Neuronal stem cell (in vitro differentiated cells): ENCODE results near the gene TLL1. TPM values are rescaled to one million over a fixed set of nuclear protein-coding genes. Genes with fewer than 3 reads are reported as not detected.
A peak's percentile ranks its signal among the peaks of the same experiment; 100 is the strongest.

Source experiments
- DNase-seq: peaks from one replicate; pipeline ENCODE4 v3.0.0-alpha.2; 2013; ENCODE audit warnings: low spot score
- H2AFZ ChIP-seq: one replicate; pipeline ENCODE4 v1.6.1; 2013; ENCODE audit warnings: mild to moderate bottlenecking, low read length, inconsistent platforms
- H2AK5ac ChIP-seq: 2 replicates; pipeline ENCODE4 v1.6.1; 2013; ENCODE audit warnings: low read depth, mild to moderate bottlenecking, inconsistent platforms, low read length, moderate library complexity, mixed read lengths
- H2BK120ac ChIP-seq: 2 replicates; pipeline ENCODE4 v1.6.1; 2013; ENCODE audit warnings: low read depth, mild to moderate bottlenecking, inconsistent platforms, low read length, moderate library complexity, mixed read lengths
- H2BK12ac ChIP-seq: one replicate; pipeline ENCODE4 v1.6.1; 2013; ENCODE audit warnings: low read length, inconsistent platforms
- H2BK15ac ChIP-seq: 2 replicates; pipeline ENCODE4 v1.6.1; 2013; ENCODE audit warnings: mild to moderate bottlenecking, low read length, inconsistent platforms, mixed read lengths
- H2BK5ac ChIP-seq: one replicate; pipeline ENCODE4 v1.6.1; 2013; ENCODE audit warnings: inconsistent platforms, mild to moderate bottlenecking, low read length, moderate library complexity
- H3K14ac ChIP-seq: one replicate; pipeline ENCODE4 v1.6.1; 2013; ENCODE audit warnings: low read length, inconsistent platforms
- H3K18ac ChIP-seq: 2 replicates; pipeline ENCODE4 v1.6.1; 2013; ENCODE audit warnings: low read length, inconsistent platforms
- H3K23ac ChIP-seq: 2 replicates; pipeline ENCODE4 v1.6.1; 2013; ENCODE audit warnings: low read depth, mild to moderate bottlenecking, mixed read lengths, low read length, inconsistent platforms; ENCODE audit not compliant: poor library complexity
- H3K27ac ChIP-seq: replicated peaks from 3 replicates; pipeline ENCODE4 v1.5.1; 2013; ENCODE audit warnings: low read length, inconsistent platforms
- H3K27me3 ChIP-seq, 3 experiments: 2 replicates each; pipeline ENCODE4 v1.6.1; 2013; ENCODE audit warnings: low read length in 3 of 3, mild to moderate bottlenecking in 2 of 3, inconsistent platforms in 1 of 3, low read depth in 1 of 3, mixed read lengths in 1 of 3, moderate library complexity in 1 of 3; ENCODE audit not compliant: control insufficient read depth in 3 of 3, insufficient read depth in 3 of 3
- H3K36me3 ChIP-seq, 2 donors: replicated peaks in 1 of 2; 2 replicates each; pipeline ENCODE4 v1.6.1; 2013; ENCODE audit warnings: low read length in 2 of 2; ENCODE audit not compliant: control insufficient read depth in 2 of 2, insufficient read depth in 2 of 2
- H3K4ac ChIP-seq: 2 replicates; pipeline ENCODE4 v1.6.1; 2013; ENCODE audit warnings: inconsistent platforms, mild to moderate bottlenecking, low read length, moderate library complexity
- H3K4me1 ChIP-seq, 2 donors: 1 replicate in 1 of 2; 2 replicates in 1 of 2; pipeline ENCODE4 v1.6.1; 2013; ENCODE audit warnings: low read length in 2 of 2, low read depth in 1 of 2; ENCODE audit not compliant: control insufficient read depth in 2 of 2, insufficient read depth in 1 of 2
- H3K4me2 ChIP-seq: one replicate; pipeline ENCODE4 v1.6.1; 2013; ENCODE audit warnings: mild to moderate bottlenecking, low read length, inconsistent platforms; ENCODE audit not compliant: insufficient read depth, poor library complexity, severe bottlenecking
- H3K4me3 ChIP-seq, 2 donors: 2 replicates each; pipeline ENCODE4 v1.5.1; 2013; ENCODE audit warnings: low read length in 2 of 2, mild to moderate bottlenecking in 2 of 2, inconsistent platforms in 1 of 2, moderate library complexity in 1 of 2
- H3K79me1 ChIP-seq: one replicate; pipeline ENCODE4 v1.6.1; 2013; ENCODE audit warnings: low read depth, mild to moderate bottlenecking, inconsistent platforms, low read length, moderate library complexity
- H3K9ac ChIP-seq: one replicate; pipeline ENCODE4 v1.6.1; 2013; ENCODE audit warnings: mild to moderate bottlenecking, low read depth, low read length, inconsistent platforms; ENCODE audit not compliant: poor library complexity
- H3K9me3 ChIP-seq, 2 donors: replicated peaks in 1 of 2; 2 replicates each; pipeline versions ENCODE3 to v1.6.1; 2013; ENCODE audit warnings: low read length in 2 of 2, mild to moderate bottlenecking in 2 of 2, inconsistent platforms in 1 of 2, low read depth in 1 of 2, mixed read lengths in 1 of 2, moderate library complexity in 1 of 2; ENCODE audit not compliant: control insufficient read depth in 2 of 2, insufficient read depth in 1 of 2
- H4K8ac ChIP-seq: one replicate; pipeline ENCODE4 v1.6.1; 2013; ENCODE audit warnings: low read depth, mild to moderate bottlenecking, inconsistent platforms, low read length, moderate library complexity
- H4K91ac ChIP-seq: one replicate; pipeline ENCODE4 v1.6.1; 2013; ENCODE audit warnings: low read length, low read depth, mild to moderate bottlenecking, inconsistent platforms; ENCODE audit not compliant: poor library complexity
- WGBS, 2 donors: extraction: QIAGEN DNeasy Blood & Tissue Kit; methylation state at CpG; one replicate each; pipeline ENCODE4 v1.1.7; 2013; ENCODE audit warnings: missing lambda C conversion rate in 2 of 2, mixed read lengths in 1 of 2; ENCODE audit not compliant: insufficient read length in 2 of 2, insufficient replicate concordance in 1 of 2; ENCODE audit errors: extremely low coverage in 2 of 2; 5-methylcytosine and 5-hydroxymethylcytosine counted together
- small RNA-seq: library from polyadenylated mRNA; stranded (forward); fragments of <200 nt; extraction: miRNeasy Mini kit (QIAGEN cat#:217004); gene quantifications from one replicate; pipeline ENCODE3, GENCODE V24; 2013; ENCODE audit not compliant: insufficient read depth

TLL1 gene

DNA sequence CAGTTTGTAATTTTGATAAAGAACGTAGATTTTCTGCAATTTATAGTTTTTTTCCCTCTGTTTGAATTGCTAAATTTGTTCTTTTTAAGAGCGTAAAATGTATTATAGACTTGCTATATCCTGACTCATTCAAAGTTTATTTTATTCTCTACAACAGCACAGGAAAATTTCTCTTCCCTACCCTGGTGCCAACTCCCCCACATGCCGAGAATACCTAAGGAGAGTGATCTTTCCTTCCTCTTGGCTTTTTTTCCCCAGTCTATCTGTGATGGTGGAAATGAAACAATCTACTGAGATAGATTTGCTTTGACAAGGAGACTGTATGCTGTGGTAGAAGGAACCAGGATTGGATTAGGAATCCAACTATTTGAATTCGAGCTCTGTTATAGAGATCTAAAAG is 271.6 kb downstream of the TLL1 start:
- no peak for DNase-seq
- H3K14ac ChIP-seq, result no peak overlapping the region
- H3K18ac ChIP-seq, result no peak overlapping the region
- H2BK15ac ChIP-seq, result no peak overlapping the region
- no peak overlapping the region for H3K23ac ChIP-seq
- no peak overlapping the region for H3K27ac ChIP-seq
- no CpG with 5 or more reads among the region's 4 CpGs for WGBS, 2 donors
- H4K91ac ChIP-seq, result no peak overlapping the region
- no peak overlapping the region for H2BK12ac ChIP-seq
- H4K8ac ChIP-seq, result no peak overlapping the region
- H3K4me1 ChIP-seq, result no peaks in the 10 kb centered on the region
- H2BK120ac ChIP-seq, result no peak overlapping the region
- no peak overlapping the region for H3K9ac ChIP-seq
- no peak overlapping the region for H3K4ac ChIP-seq
- no peaks in the 10 kb centered on the region for H3K27me3 ChIP-seq
- no peak overlapping the region for H2AK5ac ChIP-seq
- no peak overlapping the region for H2BK5ac ChIP-seq
- no peaks in the 10 kb centered on the region for H3K79me1 ChIP-seq
- H3K36me3 ChIP-seq, result no peaks in the 10 kb centered on the region
- no peaks in the 10 kb centered on the region for H3K9me3 ChIP-seq
- H3K4me2 ChIP-seq, result no peak overlapping the region
- H3K4me3 ChIP-seq, result no peak overlapping the region
- H2AFZ ChIP-seq, result no peak overlapping the region

DNA sequence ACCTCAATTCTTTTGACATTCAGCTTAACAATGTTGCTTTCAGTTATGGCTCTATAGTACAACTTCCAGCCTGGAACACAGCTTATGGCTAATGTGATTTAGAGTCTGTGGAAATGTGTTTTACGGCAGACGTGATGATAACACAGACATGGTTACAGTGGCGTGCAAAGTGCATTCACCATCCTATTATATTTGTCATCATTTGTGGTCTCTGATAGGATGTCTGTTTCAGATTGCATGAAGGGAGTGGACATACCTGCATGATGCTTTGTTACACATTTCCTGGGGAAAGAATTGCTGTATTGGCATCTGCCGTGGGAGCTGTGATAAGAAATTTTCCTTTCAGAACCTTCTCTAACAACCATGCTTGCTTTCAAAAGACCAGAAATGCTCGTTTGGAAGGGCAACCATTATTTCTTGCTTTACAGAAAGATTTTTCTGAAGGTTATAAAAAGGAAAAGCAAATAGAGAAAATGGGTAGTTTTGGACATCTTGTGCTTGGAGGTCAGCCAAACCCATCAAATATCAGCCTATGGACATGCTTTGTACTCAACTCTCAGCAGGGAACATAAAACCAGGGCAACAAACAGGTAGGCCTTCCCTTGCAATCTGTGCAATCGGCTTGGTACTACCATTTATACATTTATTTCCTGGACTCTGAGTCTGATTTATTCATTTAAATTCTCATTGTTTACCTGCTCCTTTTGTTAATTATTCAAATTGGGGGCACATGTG is 273.9 kb downstream of the TLL1 start:
- H3K9ac ChIP-seq, result peak overlapping the region; percentile 50
- no peak overlapping the region for H3K14ac ChIP-seq
- no peaks in the 10 kb centered on the region for H3K27me3 ChIP-seq
- H3K27ac ChIP-seq, result no peak overlapping the region
- no peak overlapping the region for H3K18ac ChIP-seq
- no peaks in the 10 kb centered on the region for H3K4me1 ChIP-seq
- no peak overlapping the region for H2BK5ac ChIP-seq
- no CpG with 5 or more reads among the region's 6 CpGs for WGBS, 2 donors
- no peaks in the 10 kb centered on the region for H3K79me1 ChIP-seq
- H3K23ac ChIP-seq, result no peak overlapping the region
- H3K4ac ChIP-seq, result no peak overlapping the region
- no peak overlapping the region for H2AK5ac ChIP-seq
- no peak overlapping the region for H3K4me2 ChIP-seq
- no peak overlapping the region for H2AFZ ChIP-seq
- H3K36me3 ChIP-seq, result no peaks in the 10 kb centered on the region
- DNase-seq, result no peak
- H2BK15ac ChIP-seq, result no peak overlapping the region
- no peak overlapping the region for H4K8ac ChIP-seq
- H3K4me3 ChIP-seq, result no peak overlapping the region
- H2BK120ac ChIP-seq, result no peak overlapping the region
- no peaks in the 10 kb centered on the region for H3K9me3 ChIP-seq
- H2BK12ac ChIP-seq, result no peak overlapping the region
- peak overlapping the region; percentile 64 for H4K91ac ChIP-seq

Small RNA genes within 50 kb of the gene (small RNA-seq; reads per million reads assigned to genes)
- gene RNA5SP170, result not detected
